ENCODE data around the gene SIRPD.

GRCh38 chr20:1526896-1527295, 30.6 kb downstream of the SIRPD start:
- TF ChIP-seq POLR2A (IDR thresholded peaks at IDR 0.05; ENCODE audit: low read depth, low read length) (no peak), TAF1 (IDR thresholded peaks at IDR 0.05; ENCODE audit: borderline replicate concordance, low read depth, low read length) (no peak), POLR2AphosphoS5 (IDR thresholded peaks at IDR 0.05; ENCODE audit: low read depth, low read length) (no peak)
